ENCODE data around the gene RAB7A. TPM values are rescaled to one million over a fixed set of nuclear protein-coding genes. Genes with fewer than 3 reads are reported as not detected.

Gene RAB7A
- total and polyA plus RNA-seq, 2 donors (not counting 1 experiment from before 2014, with no cell fraction given): 54.2 to 415 TPM

DNA sequence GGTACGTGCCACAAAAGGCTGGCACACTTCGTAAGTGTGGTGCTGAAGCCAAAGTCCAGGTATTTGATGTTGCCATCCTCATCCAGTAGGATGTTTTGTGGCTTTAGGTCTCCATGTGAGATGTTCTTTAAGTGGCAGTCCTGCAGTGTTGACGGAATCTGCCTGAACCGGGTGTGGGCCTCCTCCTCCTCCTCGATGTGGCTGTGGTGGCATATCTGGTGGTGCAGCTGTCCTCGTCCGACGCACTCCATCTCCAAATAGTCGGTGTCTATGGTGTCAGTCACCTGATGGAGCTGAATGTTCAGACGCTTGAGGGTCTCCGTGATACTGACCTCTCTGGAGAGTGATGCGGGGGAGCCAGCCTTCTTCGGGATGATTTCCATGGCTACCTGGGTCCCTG is 123.0 kb downstream of the RAB7A start:
- DNase-seq (ENCODE audit: low read depth in 2 of 2): no peak
- Histone ChIP-seq H2AFZ (ENCODE audit: low read length) (no peak overlapping the region), H3K36me3 (ENCODE audit: control insufficient read depth, insufficient read depth, low read length) (no peaks in the 10 kb centered on the region), H3K27ac (ENCODE audit: insufficient read depth, low read length) (no peak overlapping the region), H4K20me1 (ENCODE audit: control insufficient read depth, extremely low read depth, insufficient read depth, low read length) (no peaks in the 10 kb centered on the region), H3K79me2 (ENCODE audit: control insufficient read depth, insufficient read depth, low read length) (no peaks in the 10 kb centered on the region), H3K4me2 (ENCODE audit: extremely low read depth, insufficient read depth, low read length) (no peak overlapping the region), H3K4me1 (ENCODE audit: control insufficient read depth, extremely low read depth, insufficient read depth, low read length) (peaks cover 2% of the 10 kb centered on the region), H3K27me3 (ENCODE audit: control insufficient read depth, insufficient read depth, low read length) (no peaks in the 10 kb centered on the region), H3K9me3 (ENCODE audit: control insufficient read depth, insufficient read depth, low read depth, low read length) (no peaks in the 10 kb centered on the region), H3K4me3 (replicated peaks in 1 of 4; ENCODE audit: control extremely low read depth in 1 of 4, insufficient read depth in 1 of 4, low read depth in 3 of 4, low read length in 4 of 4) (no peak overlapping the region), H3K9ac (ENCODE audit: insufficient read depth, low read length) (no peak overlapping the region)
- TF ChIP-seq, protein P1, sequence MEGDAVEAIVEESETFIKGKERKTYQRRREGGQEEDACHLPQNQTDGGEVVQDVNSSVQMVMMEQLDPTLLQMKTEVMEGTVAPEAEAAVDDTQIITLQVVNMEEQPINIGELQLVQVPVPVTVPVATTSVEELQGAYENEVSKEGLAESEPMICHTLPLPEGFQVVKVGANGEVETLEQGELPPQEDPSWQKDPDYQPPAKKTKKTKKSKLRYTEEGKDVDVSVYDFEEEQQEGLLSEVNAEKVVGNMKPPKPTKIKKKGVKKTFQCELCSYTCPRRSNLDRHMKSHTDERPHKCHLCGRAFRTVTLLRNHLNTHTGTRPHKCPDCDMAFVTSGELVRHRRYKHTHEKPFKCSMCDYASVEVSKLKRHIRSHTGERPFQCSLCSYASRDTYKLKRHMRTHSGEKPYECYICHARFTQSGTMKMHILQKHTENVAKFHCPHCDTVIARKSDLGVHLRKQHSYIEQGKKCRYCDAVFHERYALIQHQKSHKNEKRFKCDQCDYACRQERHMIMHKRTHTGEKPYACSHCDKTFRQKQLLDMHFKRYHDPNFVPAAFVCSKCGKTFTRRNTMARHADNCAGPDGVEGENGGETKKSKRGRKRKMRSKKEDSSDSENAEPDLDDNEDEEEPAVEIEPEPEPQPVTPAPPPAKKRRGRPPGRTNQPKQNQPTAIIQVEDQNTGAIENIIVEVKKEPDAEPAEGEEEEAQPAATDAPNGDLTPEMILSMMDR (conservative IDR thresholded peaks at IDR 0.05 in 1 of 2, IDR thresholded peaks at IDR 0.05 in 1 of 2; ENCODE audit: low read depth in 1 of 2, low read length in 2 of 2): no peak
- no peak for TF ChIP-seq EZH2 (IDR thresholded peaks at IDR 0.05; ENCODE audit: low read length, missing control alignments)

DNA sequence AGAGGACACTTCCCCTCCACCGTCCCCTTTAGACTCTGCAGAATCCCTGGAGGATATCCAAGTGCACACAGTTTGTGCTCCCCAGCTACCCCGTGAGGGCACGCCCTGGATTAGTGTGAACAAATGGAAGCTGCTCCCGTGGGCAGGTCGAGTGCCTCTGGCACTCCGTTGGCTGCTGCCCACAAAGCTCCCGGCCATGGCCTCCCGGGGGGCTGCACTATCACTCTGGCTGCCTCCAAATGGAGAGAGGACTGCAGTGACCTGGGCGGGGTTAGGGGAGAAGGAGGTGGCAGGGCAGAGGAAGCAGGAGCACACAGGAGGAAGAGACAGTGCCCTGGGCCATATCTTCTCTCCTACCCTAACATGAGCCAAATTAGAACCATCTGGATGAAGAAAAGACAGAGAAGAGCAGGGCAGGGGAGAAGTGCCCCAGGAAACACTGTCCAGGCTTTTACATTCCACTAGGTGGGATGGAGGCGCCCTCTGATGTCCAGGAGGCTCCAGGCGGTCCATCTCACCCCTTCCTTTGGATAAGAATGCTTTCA is 124.0 kb downstream of the RAB7A start:
- no peaks in the 10 kb centered on the region for H3K79me2 ChIP-seq (ENCODE audit: control insufficient read depth, insufficient read depth, low read length)
- no peak overlapping the region for H3K9ac ChIP-seq (ENCODE audit: insufficient read depth, low read length)
- H3K36me3 ChIP-seq (ENCODE audit: control insufficient read depth, insufficient read depth, low read length): no peaks in the 10 kb centered on the region
- H3K4me1 ChIP-seq (ENCODE audit: control insufficient read depth, extremely low read depth, insufficient read depth, low read length): peaks cover 2% of the 10 kb centered on the region
- no peaks in the 10 kb centered on the region for H4K20me1 ChIP-seq (ENCODE audit: control insufficient read depth, extremely low read depth, insufficient read depth, low read length)
- H3K4me3 ChIP-seq (replicated peaks in 1 of 4; ENCODE audit: control extremely low read depth in 1 of 4, insufficient read depth in 1 of 4, low read depth in 3 of 4, low read length in 4 of 4): no peak overlapping the region
- TF ChIP-seq, protein P1 (conservative IDR thresholded peaks at IDR 0.05 in 1 of 2, IDR thresholded peaks at IDR 0.05 in 1 of 2; ENCODE audit: low read depth in 1 of 2, low read length in 2 of 2): no peak
- TF ChIP-seq EZH2 (IDR thresholded peaks at IDR 0.05; ENCODE audit: low read length, missing control alignments): no peak
- no peak overlapping the region for H3K27ac ChIP-seq (ENCODE audit: insufficient read depth, low read length)
- no peaks in the 10 kb centered on the region for H3K9me3 ChIP-seq (ENCODE audit: control insufficient read depth, insufficient read depth, low read depth, low read length)
- H3K27me3 ChIP-seq (ENCODE audit: control insufficient read depth, insufficient read depth, low read length): no peaks in the 10 kb centered on the region
- peak in 1 of 2 donors; percentile 14 for DNase-seq (ENCODE audit: low read depth in 2 of 2)
- H3K4me2 ChIP-seq (ENCODE audit: extremely low read depth, insufficient read depth, low read length): no peak overlapping the region
- no peak overlapping the region for H2AFZ ChIP-seq (ENCODE audit: low read length)

DNA sequence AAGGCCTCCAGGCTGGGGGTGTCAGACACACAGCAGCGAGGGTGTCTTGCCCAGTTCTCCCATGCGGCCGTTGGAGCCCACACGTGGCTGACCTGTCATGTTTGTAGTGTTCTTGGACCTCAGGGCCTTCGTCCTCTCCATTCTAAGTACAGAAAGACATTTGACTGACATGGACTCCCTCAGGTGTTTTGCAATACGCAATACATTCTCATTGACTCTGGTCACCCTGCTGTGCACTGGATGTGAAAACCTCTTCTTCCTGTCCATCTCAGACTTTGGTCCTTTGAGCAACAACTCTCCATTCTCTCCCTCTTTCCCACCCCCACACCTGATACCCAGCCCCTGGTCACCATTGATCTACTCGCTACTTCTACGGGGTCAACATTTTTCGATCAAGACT is 124.6 kb downstream of the RAB7A start:
- Histone ChIP-seq H3K27ac (ENCODE audit: insufficient read depth, low read length) (no peak overlapping the region), H4K20me1 (ENCODE audit: control insufficient read depth, extremely low read depth, insufficient read depth, low read length) (no peaks in the 10 kb centered on the region), H3K36me3 (ENCODE audit: control insufficient read depth, insufficient read depth, low read length) (no peaks in the 10 kb centered on the region), H3K4me3 (replicated peaks in 1 of 4; ENCODE audit: control extremely low read depth in 1 of 4, insufficient read depth in 1 of 4, low read depth in 3 of 4, low read length in 4 of 4) (no peak overlapping the region), H3K79me2 (ENCODE audit: control insufficient read depth, insufficient read depth, low read length) (no peaks in the 10 kb centered on the region), H3K9ac (ENCODE audit: insufficient read depth, low read length) (no peak overlapping the region), H2AFZ (ENCODE audit: low read length) (no peak overlapping the region), H3K4me1 (ENCODE audit: control insufficient read depth, extremely low read depth, insufficient read depth, low read length) (peaks cover 2% of the 10 kb centered on the region), H3K4me2 (ENCODE audit: extremely low read depth, insufficient read depth, low read length) (no peak overlapping the region), H3K27me3 (ENCODE audit: control insufficient read depth, insufficient read depth, low read length) (no peaks in the 10 kb centered on the region), H3K9me3 (ENCODE audit: control insufficient read depth, insufficient read depth, low read depth, low read length) (no peaks in the 10 kb centered on the region)
- TF ChIP-seq EZH2 (IDR thresholded peaks at IDR 0.05; ENCODE audit: low read length, missing control alignments): no peak
- TF ChIP-seq, protein P1 (conservative IDR thresholded peaks at IDR 0.05 in 1 of 2, IDR thresholded peaks at IDR 0.05 in 1 of 2; ENCODE audit: low read depth in 1 of 2, low read length in 2 of 2): no peak
- no peak for DNase-seq (ENCODE audit: low read depth in 2 of 2)

Data from fibroblast of lung (primary cell).